Stimulated activated CD8-positive, alpha-beta memory T cell treated with anti-CD3 and anti-CD28 coated beads, Interleukin-7, amount 100 ng/mL, for 1 hour (primary cell): ENCODE results near the gene TRIM50.
"Not testable (repeated sequence)": the region's sequence is repeated elsewhere in the genome, so short reads cannot be mapped to it uniquely, and the experiment has no call there.

Experiments used
- DNase-seq, 2 donors: peaks; one replicate each; pipeline ENCODE4 v3.0.0-alpha.2; 2020; ENCODE audit warnings: low read depth in 2 of 2

TRIM50 gene

GRCh38 chr7:73327922-73328321, at the start of gene TRIM50, which contains the start of gene FKBP6:
TSS of gene TRIM50 (minus strand) at chr7:73328082. CDS start at chr7:73324787, 3,295 bp downstream.
TSS of gene FKBP6 (plus strand) at chr7:73328161. CDS start at chr7:73328429, 268 bp downstream.
- DNase-seq: not testable (repeated sequence)

- no peak for DNase-seq
Observed at GRCh38 chr7:73376671-73377412, 49.0 kb upstream of the TRIM50 start.

DNA sequence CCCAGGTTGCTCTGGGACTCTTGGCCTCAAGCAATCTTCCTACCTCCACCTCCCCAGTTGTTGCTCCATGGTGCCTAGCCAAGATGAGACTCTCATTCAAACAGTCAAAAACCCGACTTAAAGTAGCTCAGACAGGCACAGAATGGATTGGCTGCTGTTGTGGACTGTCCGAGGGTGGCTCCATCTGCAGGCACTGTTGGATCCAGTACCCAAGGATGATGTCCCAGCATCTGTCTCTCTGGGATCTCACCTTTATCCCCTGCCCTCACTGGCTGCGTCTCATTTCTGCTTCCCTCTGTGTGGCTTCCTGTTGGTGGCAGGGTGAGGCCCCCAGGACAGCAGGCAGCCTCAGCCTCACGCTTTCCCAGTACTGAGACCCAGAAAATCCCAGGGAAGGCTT, 48.4 kb upstream of the TRIM50 start:
- DNase-seq: not testable (repeated sequence)

- no peak for DNase-seq
Observed at GRCh38 chr7:73373741-73374140, 45.9 kb upstream of the TRIM50 start.

DNA sequence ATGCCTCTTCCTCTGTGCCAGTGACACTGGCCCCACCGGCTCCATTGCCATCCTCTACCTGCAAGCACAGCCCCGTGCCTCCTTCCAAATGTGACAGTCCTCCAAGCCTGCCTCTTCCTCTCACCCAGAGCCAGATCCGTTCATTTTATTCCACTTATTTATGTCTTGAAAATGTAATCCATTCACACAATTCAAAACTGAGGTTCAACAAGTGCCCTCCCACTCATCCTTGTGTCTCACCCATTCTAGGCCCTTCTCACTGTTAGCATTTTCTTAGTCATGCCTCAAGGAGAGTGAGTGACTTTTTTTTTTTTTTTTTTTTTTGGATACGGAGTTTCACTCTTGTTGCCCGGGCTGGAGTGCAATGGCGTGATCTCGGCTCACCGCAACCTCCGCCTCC, 41.7 kb upstream of the TRIM50 start:
- DNase-seq: no peak

DNA sequence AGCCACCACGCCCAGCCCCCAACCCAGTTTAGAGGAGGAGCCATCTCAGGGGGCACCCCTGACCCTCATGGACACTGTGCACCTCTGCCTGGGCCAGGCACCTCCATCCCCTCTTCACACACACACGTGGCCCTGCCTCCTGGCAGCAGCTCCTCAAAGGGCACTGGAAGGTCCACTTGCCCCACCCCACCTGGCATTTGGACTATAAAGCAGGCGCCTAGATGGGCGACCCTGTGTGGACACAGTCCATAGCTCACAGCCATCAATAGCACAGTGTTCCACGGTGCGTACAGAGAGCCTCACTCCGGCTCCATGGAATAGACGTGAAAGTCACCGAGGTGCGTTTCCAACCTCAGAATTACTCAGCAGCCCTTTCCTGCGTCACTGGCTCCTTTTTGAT, 41.1 kb upstream of the TRIM50 start:
- DNase-seq: no peak

DNA sequence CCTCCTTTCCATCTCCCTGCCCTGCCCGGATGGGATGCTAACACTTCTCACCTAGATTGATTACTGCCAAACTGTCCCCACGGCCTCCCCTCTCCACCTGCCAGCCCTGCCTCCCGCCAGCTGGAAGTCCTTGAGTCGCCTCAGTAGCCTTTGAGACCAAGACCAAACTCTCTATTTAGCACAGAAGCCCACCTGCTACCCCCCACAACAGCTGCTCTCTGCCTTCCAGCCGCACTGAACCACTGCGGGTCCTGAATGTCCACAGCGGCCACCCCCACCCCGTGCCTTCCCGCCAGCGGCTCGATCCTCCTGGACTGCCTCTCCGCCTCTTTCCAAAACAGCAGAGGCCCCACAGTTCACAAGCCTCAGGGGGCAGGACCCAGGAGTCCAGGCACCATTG, 39.1 kb upstream of the TRIM50 start:
- DNase-seq: no peak

GRCh38 chr7:73366127-73366526, 38.2 kb upstream of the TRIM50 start:
- no peak for DNase-seq

DNA sequence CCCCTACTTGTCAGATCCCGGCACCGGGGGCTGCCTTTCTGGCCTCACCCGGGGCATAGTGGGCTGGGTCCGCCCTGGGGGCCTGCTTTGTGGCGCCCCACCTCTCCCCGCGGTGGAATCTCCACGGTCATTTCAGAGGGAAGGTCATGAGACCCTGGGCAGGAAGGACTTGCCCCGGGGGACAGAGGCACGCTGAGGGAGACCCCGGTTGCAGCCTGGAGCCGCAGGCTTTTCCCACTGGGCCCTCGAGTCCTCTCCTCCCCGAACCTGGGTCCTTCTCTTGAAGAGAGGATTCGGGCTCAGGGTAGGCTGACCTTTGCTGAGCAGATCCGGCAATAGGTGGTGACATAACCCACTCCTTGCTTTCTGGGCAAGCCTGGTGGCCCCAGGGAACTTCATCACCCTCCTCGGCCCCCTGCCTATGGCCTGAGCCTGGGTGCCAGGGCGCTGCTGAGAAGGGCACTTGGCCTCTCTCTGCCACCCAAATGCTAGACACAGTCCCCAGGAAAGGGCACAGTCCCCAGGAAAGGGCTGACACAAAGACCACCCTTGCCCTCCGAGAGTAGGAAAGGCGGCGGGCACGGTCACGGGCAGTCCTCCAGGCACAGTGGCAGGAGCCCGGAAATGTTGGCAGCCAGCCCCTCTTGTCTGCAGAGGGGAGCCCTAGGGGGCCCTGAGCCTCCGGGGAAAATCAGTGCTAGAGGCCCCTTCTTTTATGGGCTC, 36.3 kb upstream of the TRIM50 start:
- no peak for DNase-seq

GRCh38 chr7:73363225-73364005, 35.5 kb upstream of the TRIM50 start:
- DNase-seq: no peak

DNA sequence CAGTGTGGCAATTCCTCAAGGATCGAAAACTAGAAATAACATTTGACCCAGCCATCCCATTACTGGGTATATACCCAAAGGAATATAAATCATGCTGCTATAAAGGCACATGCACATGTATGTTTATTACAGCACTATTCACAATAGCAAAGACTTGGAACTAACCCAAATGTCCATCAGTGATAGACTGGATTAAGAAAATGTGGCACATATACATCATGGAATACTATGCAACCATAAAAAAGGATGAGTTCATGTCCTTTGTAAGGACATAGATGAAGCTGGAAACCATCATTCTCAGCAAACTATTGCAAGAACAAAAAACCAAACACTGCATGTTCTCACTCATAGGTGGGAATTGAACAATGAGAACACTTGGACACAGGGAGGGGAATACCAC, 32.7 kb upstream of the TRIM50 start:
- not testable (repeated sequence) for DNase-seq

- no peak for DNase-seq
Observed at GRCh38 chr7:73359746-73360375, 32.0 kb upstream of the TRIM50 start.

- no peak for DNase-seq
Observed at GRCh38 chr7:73359306-73359705, 31.4 kb upstream of the TRIM50 start.

DNA sequence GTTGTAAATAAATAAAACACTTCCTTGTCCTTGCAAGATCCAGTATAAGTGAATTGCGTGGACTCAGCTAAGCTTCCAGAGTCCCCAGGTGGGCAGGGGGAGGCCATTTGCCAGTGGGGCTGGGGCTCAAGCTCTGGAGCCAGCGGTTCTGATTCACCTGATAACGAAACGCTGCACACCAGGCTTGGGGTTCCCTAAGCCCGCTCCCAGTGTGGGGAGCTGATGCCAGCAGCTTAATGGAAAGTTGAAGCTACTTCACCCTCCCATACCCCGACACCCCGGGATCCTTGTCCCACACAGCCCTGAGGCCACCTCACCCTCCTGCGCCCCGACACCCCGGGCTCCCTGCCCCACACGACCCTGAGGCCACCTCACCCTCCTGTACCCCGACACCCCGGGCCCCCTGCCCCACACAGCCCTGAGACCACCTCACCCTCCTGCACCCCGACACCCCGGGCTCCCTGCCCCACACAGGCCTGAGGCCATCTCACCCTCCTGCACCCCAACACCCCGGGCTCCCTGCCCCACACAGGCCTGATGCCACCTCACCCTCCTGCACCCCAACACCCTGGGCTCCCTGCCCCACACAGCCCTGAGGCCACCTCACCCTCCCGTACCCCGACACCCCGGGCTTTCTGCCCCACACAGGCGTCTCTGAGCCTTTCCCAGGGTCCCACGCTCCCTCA, 30.9 kb upstream of the TRIM50 start:
- DNase-seq: no peak

DNA sequence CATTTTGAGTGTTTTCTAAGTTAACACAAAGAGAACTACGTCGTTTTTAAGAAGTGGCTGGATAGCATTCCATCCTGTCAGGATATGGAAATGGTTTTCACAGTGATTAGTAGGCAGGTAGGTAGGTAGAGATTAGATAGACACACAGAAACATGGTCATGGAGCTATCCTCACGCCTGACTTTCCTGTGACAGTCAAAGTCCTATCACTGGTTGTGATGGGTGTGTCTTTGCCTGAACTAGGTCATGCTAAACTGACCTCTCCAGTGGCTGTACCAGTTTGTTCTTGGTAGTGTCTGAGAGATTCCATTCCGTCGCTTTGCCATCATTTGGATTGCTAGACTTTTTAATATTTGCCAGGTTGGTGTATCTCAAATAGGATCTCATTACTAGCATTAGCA, 28.3 kb upstream of the TRIM50 start:
- DNase-seq: no peak

DNA sequence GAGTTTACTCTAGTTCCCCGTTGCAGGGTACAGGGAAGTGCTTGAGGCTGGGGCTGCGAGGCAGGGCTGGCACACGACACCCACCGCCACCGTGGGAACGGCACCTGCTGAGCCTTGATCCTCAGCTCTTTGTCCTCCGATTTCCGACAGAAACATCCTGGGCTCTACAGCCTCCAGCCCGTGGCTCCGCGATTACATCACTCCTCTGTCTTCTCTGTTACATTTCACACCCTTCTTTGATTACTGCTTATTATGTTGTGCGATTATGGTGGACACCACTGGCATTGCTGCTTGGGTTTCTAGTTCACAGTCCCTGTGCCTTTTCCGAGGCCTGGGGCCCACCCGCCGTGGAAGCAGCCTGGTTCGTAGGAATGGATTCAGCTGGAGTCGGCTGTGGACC, 26.9 kb upstream of the TRIM50 start:
- no peak for DNase-seq

GRCh38 chr7:73354196-73354595, 26.3 kb upstream of the TRIM50 start:
- no peak for DNase-seq

GRCh38 chr7:73353243-73353642, 25.4 kb upstream of the TRIM50 start:
- no peak for DNase-seq

DNA sequence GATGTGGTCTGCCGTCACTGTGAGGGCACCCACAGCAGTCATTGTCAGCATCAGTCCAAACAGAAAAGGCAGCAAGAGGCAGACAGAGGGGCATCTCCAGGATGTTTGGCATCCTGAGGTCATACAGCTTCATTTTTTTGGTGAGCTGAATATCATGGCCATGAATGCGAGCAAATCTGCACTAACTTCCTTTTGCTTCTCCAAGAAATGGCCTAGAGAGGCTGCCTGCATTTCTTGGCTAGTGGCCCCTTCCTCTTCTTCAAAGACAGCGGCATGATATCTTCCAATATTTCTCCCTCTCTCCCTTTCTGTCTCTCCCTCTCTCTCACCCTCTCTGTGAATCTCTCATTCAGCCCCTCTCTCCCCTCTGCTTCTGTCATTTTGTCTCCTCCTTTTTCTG, 24.9 kb upstream of the TRIM50 start:
- no peak for DNase-seq

GRCh38 chr7:73351447-73352167, 23.7 kb upstream of the TRIM50 start:
- DNase-seq: no peak
